KG1 (cell line): Measurements from ENCODE around the gene TRIM49D1.
"Not testable (repeated sequence)": the region's sequence is repeated elsewhere in the genome, so short reads cannot be mapped to it uniquely, and the experiment has no call there.

Source experiments
- DNase-seq: peaks from one replicate; lab custom pipeline; 2025; lab: John Stamatoyannopoulos, UW

Gene TRIM49D1

GRCh38 chr11:89922195-89922660 is at the start of gene TRIM49D1:
Gene TRIM49D1, minus strand, starts transcription at chr11:89922245. Its CDS starts 4,535 bp downstream, at chr11:89917710.
- DNase-seq: no peak

GRCh38 chr11:89965737-89966136 is 43.7 kb upstream of the TRIM49D1 start, which contains the start of gene TRIM64:
Gene TRIM64, plus strand, starts transcription at chr11:89966037. Its CDS starts 2,467 bp downstream, at chr11:89968504.
- DNase-seq: not testable (repeated sequence)

GRCh38 chr11:89960833-89961232 is 38.8 kb upstream of the TRIM49D1 start:
- DNase-seq: not testable (repeated sequence)

- not testable (repeated sequence) for DNase-seq
Measured at GRCh38 chr11:89923764-89924163, 1.7 kb upstream of the TRIM49D1 start, which contains the start of gene TRIM49D2. Gene TRIM49D2, plus strand, starts transcription at chr11:89924064. Its CDS starts 2,698 bp downstream, at chr11:89926762.

GRCh38 chr11:89900809-89901208 is 21.2 kb downstream of the TRIM49D1 start:
- not testable (repeated sequence) for DNase-seq

GRCh38 chr11:89893245-89893644 is 28.8 kb downstream of the TRIM49D1 start:
- not testable (repeated sequence) for DNase-seq

GRCh38 chr11:89877511-89877910 is 44.5 kb downstream of the TRIM49D1 start:
- DNase-seq: not testable (repeated sequence)

GRCh38 chr11:89872588-89872987 is 49.5 kb downstream of the TRIM49D1 start:
- DNase-seq: not testable (repeated sequence)

GRCh38 chr11:89865223-89865622 is 56.8 kb downstream of the TRIM49D1 start:
- DNase-seq: not testable (repeated sequence)

- DNase-seq: not testable (repeated sequence)
Measured at GRCh38 chr11:89863906-89864704, 57.9 kb downstream of the TRIM49D1 start.
